Fibroblast of villous mesenchyme (primary cell): ENCODE data around the gene VAX1. TPM values are rescaled to one million over a fixed set of nuclear protein-coding genes. Genes with fewer than 3 reads are reported as not detected.
"Not testable (repeated sequence)": the region's sequence is repeated elsewhere in the genome, so short reads cannot be mapped to it uniquely, and the experiment has no call there.

Source experiments
- DNase-seq: peaks from one replicate; pipeline ENCODE4 v3.0.0-alpha.2; 2010; ENCODE audit warnings: low read depth
- H3K4me3 ChIP-seq: 2 replicates; pipeline ENCODE4 v1.5.1; 2011; ENCODE audit warnings: low read depth, mild to moderate bottlenecking, low read length
- CTCF ChIP-seq: IDR thresholded peaks from 2 replicates; pipeline ENCODE4 v1.5.1; 2012; ENCODE audit warnings: low read depth, mild to moderate bottlenecking, low read length; ENCODE audit not compliant: insufficient read depth
- total RNA-seq: library from RNA; depleted of rRNA; stranded (reverse); fragments of >200 nt; gene quantifications from 2 replicates; pipeline ENCODE4 v1.2.3, GENCODE V29; 2012

Gene VAX1
- total RNA-seq, 1 donor, result not detected

DNA sequence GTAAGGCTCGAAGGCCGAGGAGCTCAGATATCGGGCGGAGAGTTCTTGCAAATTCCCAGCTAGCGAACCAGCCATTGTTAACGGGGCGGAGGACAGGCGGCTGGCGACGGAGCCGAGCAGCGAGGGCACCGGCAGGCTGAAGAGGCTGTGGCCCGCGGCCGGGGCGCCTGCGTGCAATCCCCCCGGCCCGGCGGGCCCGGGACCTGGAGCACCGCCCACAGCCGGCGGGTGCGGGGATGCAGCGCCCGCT is 4.1 kb downstream of the VAX1 start:
- H3K4me3 ChIP-seq, result no peak overlapping the region
- no peak for DNase-seq
- TF ChIP-seq CTCF, result no peak

GRCh38 chr10:117133273-117134055 is 4.6 kb downstream of the VAX1 start:
- H3K4me3 ChIP-seq, result no peak overlapping the region
- no peak for DNase-seq
- no peak for TF ChIP-seq CTCF

DNA sequence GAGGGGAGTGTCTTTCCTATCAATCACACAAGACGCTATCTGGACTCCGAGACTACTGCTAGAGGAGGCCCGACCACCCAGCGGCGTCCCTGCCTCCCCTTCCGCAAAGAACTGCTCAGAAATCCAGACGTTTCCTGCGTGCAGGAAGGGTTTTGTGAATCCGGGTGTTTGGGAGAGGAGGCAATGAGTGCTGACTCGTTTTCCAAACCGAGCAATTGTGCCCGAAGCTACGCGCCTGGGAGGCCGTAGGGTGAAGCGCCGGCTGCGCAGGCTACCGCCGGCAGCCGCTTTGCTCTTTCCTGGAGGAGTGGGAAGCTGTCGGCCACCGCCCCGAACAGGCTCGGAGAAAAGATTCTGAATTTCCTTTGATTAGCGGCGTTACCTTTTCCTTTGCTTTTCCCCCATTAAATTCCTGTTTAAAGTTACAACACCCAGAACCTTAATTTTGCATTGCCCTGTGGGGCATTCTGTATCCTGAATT is 5.3 kb downstream of the VAX1 start:
- no peak overlapping the region for H3K4me3 ChIP-seq
- DNase-seq, result no peak
- TF ChIP-seq CTCF, result no peak

- DNase-seq, result no peak
- no peak for TF ChIP-seq CTCF
- H3K4me3 ChIP-seq, result no peak overlapping the region
These were observed 6.4 kb downstream of the VAX1 start for GRCh38 chr10:117131376-117132327.

DNA sequence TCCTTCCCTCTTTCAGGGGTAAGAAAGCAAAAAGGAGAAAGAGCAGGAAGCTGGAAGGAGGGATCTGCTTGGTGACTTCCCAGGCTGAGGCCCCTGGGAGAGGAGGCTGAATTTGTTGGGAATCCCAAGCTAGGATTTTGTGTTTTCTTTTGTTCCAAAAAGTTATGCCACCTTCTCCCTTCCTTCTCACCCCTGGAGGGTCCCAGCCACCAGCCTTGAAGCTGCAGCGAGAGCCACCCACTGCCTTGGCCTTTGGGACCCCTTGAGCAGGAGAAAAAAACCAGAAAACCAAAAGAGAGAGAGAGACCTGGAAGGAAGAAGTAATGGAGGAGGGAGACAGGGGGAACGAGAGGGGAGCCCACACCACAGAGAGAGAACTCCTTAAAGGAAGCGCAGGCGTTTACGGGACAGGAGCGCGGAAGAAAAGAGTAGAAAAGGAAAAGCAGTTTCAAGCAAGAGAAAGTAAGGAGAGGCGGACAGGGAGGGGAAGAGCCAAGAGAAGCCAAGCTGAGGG is 7.2 kb downstream of the VAX1 start:
- TF ChIP-seq CTCF, result no peak
- H3K4me3 ChIP-seq, result no peak overlapping the region
- no peak for DNase-seq

GRCh38 chr10:117130346-117130745 is 7.7 kb downstream of the VAX1 start:
- no peak overlapping the region for H3K4me3 ChIP-seq
- no peak for TF ChIP-seq CTCF
- no peak for DNase-seq

DNA sequence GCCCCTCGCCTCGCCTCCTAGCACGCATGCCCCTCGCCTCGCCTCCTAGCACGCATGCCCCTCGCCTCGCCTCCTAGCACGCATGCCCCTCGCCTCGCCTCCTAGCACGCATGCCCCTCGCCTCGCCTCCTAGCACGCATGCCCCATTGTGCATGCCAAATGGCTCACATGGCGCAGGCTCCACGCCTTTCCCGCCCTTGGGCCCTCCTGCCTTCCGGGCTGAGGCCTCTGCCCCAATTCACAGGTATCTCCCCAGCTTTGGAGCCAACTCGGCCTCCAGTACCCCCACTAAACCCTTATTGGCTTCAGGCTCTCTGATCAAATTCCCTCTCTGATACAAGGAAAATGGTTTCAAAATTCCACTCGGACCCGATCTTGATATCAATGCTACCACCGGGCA is 11.4 kb downstream of the VAX1 start:
- DNase-seq, H3K4me3 ChIP-seq: not testable (repeated sequence)
